Mononuclear cell (primary cell): ENCODE results near the gene SLC7A1. TPM values are rescaled to one million over a fixed set of nuclear protein-coding genes. Genes with fewer than 3 reads are reported as not detected.

ENCODE experiments used
- H3K27me3 ChIP-seq: 2 replicates; pipeline ENCODE4 v1.6.0; 2011; ENCODE audit warnings: low read length, control low read depth; ENCODE audit not compliant: insufficient read depth
- H3K4me1 ChIP-seq: 2 replicates; pipeline ENCODE4 v1.5.1; 2011; ENCODE audit warnings: mild to moderate bottlenecking, low read length, control low read depth; ENCODE audit not compliant: insufficient read depth
- H3K4me3 ChIP-seq: 2 replicates; pipeline ENCODE4 v1.5.1; 2011; ENCODE audit warnings: mild to moderate bottlenecking, low read length, moderate library complexity
- H3K9me3 ChIP-seq: 2 replicates; pipeline ENCODE4 v1.5.1; 2011; ENCODE audit warnings: low read depth, mild to moderate bottlenecking, control low read depth, low read length
- total RNA-seq: library from RNA; depleted of rRNA; stranded (reverse); fragments of >200 nt; gene quantifications from one replicate; pipeline ENCODE4 v1.2.3, GENCODE V29; 2012

Gene SLC7A1
- total RNA-seq, 1 donor = 4.9 TPM

DNA sequence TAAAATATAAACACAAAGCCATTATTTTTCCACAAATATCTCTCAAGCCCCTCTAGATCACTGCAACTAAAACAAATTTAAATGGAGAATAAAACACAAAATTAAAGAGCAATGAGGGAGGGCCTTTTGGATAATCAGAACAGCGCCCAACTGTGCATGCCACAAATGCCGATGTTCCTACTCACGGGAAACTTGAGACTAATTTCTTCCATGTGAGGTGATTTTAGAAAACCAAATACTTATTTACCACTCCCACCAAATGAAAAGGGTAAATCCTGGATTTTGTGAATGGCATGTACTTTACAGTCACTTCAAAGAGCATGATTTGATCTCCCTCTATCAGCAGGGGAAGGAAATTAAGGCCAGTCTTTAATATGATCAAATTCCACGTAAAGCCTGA, 74.8 kb downstream of the SLC7A1 start:
- Histone ChIP-seq H3K9me3 (no peaks in the 10 kb centered on the region), H3K27me3 (no peaks in the 10 kb centered on the region)

DNA sequence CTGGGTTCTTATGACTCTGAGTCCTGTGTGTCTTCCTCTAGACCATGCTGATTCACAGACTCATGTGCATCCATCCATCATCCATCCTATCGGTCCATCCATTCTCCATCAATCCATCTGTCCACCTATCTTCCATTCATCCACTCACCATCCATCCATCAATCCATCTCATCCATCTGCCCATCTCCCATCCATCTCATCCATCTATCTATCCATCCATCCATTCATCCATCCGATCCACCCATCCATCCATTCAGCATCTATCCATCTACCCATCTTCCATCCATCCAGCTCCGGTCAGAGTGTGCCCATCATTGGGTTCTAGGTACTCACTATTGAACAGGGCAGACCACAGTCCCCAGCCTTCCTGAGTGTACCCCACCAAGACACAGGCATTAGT, 75.6 kb downstream of the SLC7A1 start:
- H3K4me1 ChIP-seq = no peaks in the 10 kb centered on the region
- H3K9me3 ChIP-seq = no peaks in the 10 kb centered on the region
- H3K27me3 ChIP-seq = no peaks in the 10 kb centered on the region
- H3K4me3 ChIP-seq = no peak overlapping the region

More for the DNA sequence above, 74.8 kb downstream of the SLC7A1 start:
- Histone ChIP-seq H3K4me3 (no peak overlapping the region), H3K4me1 (no peaks in the 10 kb centered on the region)

DNA sequence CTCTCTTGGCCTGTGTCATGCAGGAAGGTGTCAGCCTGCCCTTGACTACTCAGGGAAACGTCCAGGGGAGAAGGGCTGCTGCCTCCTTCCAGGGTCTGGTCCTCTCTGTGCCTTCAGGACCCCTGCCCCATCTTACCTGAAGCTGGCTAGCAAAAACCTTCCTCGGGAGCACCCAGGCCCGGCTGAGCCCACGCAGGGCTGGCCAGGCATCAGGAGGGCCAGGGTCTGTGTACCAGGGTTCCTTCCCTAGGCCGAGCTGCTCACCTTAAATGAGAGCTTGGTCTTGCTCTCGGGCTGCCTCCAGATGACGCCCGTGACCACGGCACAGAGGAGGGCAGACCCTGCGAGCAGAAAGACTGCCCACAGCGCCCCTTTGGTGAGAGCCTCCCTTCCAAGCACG, 78.6 kb downstream of the SLC7A1 start:
- no peaks in the 10 kb centered on the region for H3K4me1 ChIP-seq
- no peak overlapping the region for H3K4me3 ChIP-seq
- no peaks in the 10 kb centered on the region for H3K27me3 ChIP-seq
- no peaks in the 10 kb centered on the region for H3K9me3 ChIP-seq

GRCh38 chr13:29516012-29516411, 79.5 kb downstream of the SLC7A1 start:
- Histone ChIP-seq H3K9me3 (no peaks in the 10 kb centered on the region), H3K4me1 (no peaks in the 10 kb centered on the region)

GRCh38 chr13:29515372-29515771, 80.1 kb downstream of the SLC7A1 start:
- H3K4me1 ChIP-seq = no peaks in the 10 kb centered on the region
- H3K27me3 ChIP-seq = no peaks in the 10 kb centered on the region
- no peaks in the 10 kb centered on the region for H3K9me3 ChIP-seq
- no peak overlapping the region for H3K4me3 ChIP-seq

More at GRCh38 chr13:29516012-29516411, 79.5 kb downstream of the SLC7A1 start:
- Histone ChIP-seq H3K27me3 (no peaks in the 10 kb centered on the region), H3K4me3 (no peak overlapping the region)

DNA sequence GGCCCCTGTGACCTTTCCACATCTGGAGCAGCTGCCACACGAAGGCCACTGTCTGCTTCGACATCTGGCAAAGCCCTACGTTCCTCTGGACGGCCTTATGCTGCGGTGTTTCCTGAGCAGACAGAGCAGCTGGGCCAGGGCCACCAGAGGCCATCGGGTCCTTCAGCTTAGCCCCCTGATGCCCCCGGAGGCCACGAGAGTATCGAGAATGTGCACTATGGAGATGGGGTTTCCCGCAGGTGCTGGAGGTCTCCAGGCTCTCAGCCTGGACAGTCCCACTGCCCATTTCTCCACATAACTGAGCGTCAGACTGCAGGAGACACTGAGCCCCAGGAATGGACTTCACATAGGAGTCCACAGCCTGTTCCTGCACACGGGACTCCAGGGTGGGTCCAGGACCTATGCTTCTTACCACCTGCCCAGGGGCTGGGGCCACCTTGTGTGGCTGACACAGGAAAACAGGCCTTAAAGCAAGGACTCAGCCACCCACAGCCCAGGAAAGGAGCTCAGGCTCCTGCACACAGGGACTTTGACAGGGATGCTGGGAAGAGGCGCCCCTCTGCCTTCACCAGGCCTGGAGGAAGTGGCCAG, 80.7 kb downstream of the SLC7A1 start:
- no peaks in the 10 kb centered on the region for H3K4me1 ChIP-seq
- H3K4me3 ChIP-seq = no peak overlapping the region
- H3K9me3 ChIP-seq = no peaks in the 10 kb centered on the region
- H3K27me3 ChIP-seq = no peaks in the 10 kb centered on the region

DNA sequence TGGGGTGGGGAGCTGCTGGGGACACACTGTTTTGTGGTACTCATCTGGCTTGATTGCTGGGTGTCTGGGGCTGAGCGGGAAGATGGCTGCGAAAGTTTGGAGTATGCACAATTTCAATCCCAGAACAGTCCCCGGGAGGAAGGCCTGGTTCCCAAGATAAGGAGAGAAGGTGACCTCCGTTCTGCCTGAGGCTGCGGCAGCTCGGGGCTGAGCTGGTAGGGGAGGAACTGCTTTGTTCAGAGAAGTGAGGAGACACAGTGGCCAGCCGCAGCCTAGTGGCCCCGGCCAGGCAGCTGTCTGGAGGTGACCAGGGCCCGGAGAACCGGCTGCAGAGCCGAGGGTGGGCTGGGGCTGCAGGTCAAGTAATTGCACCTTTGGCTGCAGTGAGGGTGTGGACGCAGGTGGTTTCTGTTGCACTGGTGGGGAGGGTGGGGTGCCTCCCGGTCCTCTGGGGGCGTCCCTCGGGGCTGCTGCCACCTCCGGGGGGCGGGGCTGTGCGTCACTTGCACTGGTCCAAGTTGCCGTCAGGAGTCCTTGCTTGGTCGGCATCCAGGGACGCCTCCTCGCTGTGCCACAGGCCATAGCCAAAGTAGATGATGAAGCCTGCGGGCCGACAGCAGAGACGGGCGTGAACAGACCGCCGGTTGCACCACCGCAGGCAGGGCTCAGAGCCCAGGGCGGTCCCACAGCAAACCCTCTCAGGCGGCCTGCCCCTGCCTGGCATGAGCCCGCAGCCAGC, 81.3 kb downstream of the SLC7A1 start:
- H3K4me3 ChIP-seq = no peak overlapping the region
- no peaks in the 10 kb centered on the region for H3K4me1 ChIP-seq
- H3K27me3 ChIP-seq = no peaks in the 10 kb centered on the region
- no peaks in the 10 kb centered on the region for H3K9me3 ChIP-seq

DNA sequence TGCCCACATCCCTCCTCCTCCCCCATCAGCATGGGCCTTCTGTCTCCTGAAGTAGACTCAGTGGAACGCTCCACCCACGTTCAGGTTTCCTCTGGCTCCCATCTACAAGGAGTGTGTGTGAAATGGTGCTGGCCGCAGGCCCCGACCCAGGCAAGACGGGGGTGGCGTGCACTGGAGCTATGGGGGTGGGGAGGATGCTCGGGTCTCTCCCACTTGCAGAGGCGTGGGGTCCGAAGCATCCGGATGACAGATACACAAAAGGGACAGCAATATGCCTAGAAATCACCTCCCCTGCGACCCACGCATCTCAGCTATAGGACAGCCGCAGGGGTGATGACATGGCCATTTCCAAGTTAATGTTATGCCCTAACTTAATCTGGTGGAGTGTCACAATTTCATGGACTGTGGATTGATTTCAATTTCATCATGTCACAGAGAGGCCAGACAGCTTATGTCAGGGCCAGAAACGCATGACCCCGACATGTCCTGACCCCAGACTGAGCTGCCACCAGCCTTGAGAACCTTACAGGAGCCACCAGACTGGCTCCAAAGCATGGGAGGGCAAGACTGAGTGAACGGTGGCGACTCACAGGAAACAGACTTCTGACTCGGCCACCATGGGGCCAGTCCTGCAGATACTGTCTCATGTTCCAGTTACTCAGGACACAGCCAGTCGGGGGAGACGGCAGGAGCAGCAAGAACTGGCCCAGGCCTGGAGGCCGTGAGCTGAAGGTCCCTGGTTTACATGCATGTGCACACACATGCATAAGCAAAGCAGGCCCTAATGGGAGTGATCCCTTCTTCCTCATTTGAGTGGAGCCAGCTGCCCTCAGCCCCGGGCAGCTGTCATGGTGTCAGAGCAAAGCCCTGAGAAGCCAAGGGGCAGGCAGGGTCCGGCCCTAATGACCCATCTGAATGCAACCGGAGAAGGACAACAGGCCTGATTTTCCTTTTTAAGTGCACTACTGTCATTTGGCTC, 82.2 kb downstream of the SLC7A1 start:
- Histone ChIP-seq H3K9me3 (no peaks in the 10 kb centered on the region), H3K4me3 (no peak overlapping the region), H3K4me1 (no peaks in the 10 kb centered on the region), H3K27me3 (no peaks in the 10 kb centered on the region)

DNA sequence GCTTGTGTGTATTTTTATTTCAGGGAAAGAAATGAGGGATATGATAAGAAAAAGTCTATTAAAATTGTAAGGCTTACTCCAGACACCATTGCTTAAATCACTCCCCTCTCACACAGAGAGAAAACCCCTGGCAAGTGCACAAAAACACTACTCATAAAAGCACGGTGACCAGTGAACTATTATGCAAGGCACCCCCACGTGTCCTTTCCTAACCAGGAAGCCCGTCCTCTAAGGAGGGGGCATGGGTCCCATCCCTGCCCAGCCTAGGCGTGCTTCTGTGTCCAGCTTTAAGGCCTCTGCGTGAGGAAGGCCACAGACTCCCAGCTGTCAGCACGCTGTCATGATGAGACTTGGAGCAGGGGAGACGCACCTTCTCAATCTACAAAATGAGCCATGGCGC, 83.5 kb downstream of the SLC7A1 start:
- Histone ChIP-seq H3K4me3 (no peak overlapping the region), H3K4me1 (no peaks in the 10 kb centered on the region), H3K27me3 (no peaks in the 10 kb centered on the region), H3K9me3 (no peaks in the 10 kb centered on the region)

GRCh38 chr13:29511106-29511796, 84.2 kb downstream of the SLC7A1 start:
- Histone ChIP-seq H3K4me1 (no peaks in the 10 kb centered on the region), H3K9me3 (no peaks in the 10 kb centered on the region), H3K27me3 (no peaks in the 10 kb centered on the region), H3K4me3 (no peak overlapping the region)

DNA sequence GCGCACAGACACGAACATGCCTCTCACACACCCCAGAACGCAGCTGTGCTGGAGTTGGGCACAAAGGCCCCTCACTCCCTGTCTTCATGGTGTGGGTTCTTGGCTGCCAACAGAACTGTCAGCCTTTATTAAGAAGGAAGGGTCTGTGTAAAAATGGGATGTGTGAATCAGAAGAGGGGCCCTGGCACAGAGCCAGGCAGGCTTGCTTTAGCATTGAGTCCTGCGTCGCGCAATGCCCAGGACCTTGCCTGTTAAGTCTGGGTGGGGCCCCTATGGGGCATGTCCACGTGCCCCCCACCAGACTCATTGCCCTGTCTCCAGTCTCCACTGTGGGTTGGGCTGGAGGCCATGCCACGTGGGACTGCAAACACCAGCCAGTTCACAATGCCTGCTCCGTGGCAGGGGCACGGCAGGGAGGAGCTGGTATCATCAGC, 84.8 kb downstream of the SLC7A1 start:
- Histone ChIP-seq H3K9me3 (no peaks in the 10 kb centered on the region), H3K4me1 (no peaks in the 10 kb centered on the region), H3K4me3 (no peak overlapping the region), H3K27me3 (no peaks in the 10 kb centered on the region)

DNA sequence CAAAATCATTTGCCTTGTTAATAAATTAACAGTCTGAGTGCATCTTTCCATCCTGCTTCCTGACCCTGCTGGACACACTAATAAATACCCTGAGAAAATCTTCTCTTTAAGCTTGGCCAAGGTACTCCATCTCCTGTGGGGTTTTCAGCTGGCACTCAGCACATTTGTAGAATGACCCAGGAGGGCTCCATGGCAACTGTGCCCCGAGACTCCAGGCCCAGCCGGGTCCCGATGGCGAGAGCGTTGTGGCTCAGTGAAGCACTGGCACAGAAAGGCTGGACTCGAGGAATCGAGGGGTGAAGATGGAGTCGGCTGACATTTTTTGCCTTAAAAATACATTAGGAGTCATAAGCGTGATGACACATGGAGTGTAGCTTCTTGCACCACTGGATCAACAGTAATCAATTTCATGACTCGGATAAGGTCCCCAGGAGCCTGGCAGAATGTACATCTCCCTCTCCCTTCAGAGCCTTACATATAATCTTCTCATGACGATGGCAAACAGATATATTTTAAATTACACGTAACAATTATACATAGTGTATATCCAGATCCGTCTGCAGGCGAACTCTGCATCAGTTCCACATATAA, 85.4 kb downstream of the SLC7A1 start:
- no peaks in the 10 kb centered on the region for H3K9me3 ChIP-seq
- no peaks in the 10 kb centered on the region for H3K4me1 ChIP-seq
- H3K27me3 ChIP-seq = no peaks in the 10 kb centered on the region
- H3K4me3 ChIP-seq = no peak overlapping the region

DNA sequence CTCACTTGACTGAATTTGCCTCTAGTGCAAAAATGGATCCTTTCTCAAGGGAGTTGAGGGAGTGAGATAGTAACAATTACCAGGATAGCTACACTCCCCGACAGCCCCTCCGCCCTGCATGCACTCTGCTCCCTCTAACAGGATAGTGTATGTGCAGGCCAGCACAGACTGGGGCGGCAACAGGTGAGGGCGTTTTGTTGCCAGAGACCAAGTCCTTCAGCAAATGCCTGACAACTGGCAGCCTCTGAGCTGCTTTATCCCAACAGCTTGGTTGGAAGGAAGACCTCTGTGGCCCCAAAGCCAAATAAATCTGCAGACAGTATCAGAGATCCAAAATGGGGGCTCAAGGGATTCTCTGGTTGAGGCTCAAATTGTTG, 86.6 kb downstream of the SLC7A1 start:
- Histone ChIP-seq H3K4me3 (no peak overlapping the region), H3K9me3 (no peaks in the 10 kb centered on the region), H3K27me3 (no peaks in the 10 kb centered on the region), H3K4me1 (no peaks in the 10 kb centered on the region)

DNA sequence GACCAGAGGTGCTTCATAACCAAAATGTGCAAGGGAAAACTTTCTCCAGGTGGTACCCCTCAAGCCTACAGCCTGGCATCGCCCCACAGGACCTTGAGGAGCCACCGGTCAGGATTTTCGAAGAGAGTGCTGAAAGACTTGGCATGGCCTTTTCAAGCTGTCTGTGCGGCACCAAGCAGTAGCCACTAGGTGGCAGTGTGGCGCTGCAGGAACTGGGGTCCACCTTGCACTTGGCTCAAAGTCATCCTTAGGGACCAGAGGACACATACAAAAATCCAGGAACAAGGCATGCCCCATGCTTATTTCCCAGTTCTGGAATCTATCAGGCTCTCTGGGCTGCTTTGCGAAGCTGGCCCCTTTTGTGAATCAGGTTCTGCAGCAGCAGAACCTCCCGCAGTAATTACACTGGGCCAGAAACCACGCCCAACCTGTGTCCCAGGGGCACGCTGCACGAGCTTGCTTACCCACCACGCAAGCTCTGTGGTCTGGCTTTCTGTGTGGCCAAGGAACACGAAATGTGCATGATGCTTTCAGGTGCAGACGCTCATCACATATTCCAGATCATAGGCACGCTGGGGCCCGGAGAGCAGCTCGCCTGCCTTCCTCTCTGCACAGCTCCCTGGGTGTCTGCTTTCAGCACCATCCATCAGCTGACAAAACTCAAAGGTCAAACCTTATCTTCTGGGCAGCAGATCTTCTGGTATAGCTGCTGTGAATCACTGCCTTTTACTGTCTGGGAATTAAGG, 87.2 kb downstream of the SLC7A1 start:
- H3K4me1 ChIP-seq = no peaks in the 10 kb centered on the region
- no peaks in the 10 kb centered on the region for H3K9me3 ChIP-seq
- H3K4me3 ChIP-seq = no peak overlapping the region
- peaks cover 3% of the 10 kb centered on the region for H3K27me3 ChIP-seq
